ENCODE measurements around the gene LCLAT1. TPM values are rescaled to one million over a fixed set of nuclear protein-coding genes. Genes with fewer than 3 reads are reported as not detected.

The LCLAT1 gene
- total RNA-seq, 4 donors from 2014 or later: 0.88 to 116 (median 33.3) TPM

DNA sequence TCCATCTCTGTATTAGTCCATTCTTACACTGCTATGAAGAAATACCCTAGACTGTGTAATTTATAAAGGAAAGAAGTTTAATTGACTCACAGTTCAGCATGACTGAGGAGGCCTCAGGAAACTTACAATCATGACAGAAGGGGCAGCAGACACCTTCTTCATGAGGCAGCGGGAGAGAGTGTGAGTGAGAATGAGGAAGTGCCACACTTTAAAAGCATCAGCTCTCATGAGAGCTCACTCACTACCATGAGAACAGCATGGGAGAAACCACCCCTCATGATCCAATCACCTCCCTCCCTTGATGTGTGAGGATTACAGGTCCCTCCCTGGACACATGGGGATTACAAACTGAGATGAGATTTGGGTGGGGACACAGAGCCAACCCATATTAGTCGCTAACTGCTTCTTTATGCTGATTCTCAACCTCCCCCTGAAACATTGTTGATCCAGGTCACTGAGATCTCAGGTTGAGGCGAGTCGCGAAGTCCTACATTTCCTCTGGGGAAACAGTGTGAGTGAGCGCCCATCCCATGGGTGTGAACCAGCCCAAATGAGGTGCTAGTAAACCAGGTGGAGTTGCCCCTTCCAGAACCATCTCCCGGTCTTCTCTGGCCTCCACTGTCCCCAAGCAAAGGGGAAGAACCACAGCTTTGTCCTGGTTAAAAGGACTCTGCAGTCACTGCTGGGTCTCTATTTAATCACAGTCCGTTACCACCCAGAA, 236.3 kb downstream of the LCLAT1 start:
- Histone ChIP-seq H3K27ac (no peak overlapping the region), H3K4me1 (no peaks in the 10 kb centered on the region), H3K4me3 (no peak overlapping the region), H3K9me3 (no peaks in the 10 kb centered on the region), H3K36me3 (no peaks in the 10 kb centered on the region), H3K27me3 (no peaks in the 10 kb centered on the region)
- TF ChIP-seq, protein P1, sequence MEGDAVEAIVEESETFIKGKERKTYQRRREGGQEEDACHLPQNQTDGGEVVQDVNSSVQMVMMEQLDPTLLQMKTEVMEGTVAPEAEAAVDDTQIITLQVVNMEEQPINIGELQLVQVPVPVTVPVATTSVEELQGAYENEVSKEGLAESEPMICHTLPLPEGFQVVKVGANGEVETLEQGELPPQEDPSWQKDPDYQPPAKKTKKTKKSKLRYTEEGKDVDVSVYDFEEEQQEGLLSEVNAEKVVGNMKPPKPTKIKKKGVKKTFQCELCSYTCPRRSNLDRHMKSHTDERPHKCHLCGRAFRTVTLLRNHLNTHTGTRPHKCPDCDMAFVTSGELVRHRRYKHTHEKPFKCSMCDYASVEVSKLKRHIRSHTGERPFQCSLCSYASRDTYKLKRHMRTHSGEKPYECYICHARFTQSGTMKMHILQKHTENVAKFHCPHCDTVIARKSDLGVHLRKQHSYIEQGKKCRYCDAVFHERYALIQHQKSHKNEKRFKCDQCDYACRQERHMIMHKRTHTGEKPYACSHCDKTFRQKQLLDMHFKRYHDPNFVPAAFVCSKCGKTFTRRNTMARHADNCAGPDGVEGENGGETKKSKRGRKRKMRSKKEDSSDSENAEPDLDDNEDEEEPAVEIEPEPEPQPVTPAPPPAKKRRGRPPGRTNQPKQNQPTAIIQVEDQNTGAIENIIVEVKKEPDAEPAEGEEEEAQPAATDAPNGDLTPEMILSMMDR (IDR thresholded peaks at IDR 0.05): no peak
- TF ChIP-seq POLR2A (IDR thresholded peaks at IDR 0.05): no peak
- no peak for DNase-seq
- intact Hi-C loops (cut with DNase I; ENCODE audit: low total_unique reads): no loop called here

DNA sequence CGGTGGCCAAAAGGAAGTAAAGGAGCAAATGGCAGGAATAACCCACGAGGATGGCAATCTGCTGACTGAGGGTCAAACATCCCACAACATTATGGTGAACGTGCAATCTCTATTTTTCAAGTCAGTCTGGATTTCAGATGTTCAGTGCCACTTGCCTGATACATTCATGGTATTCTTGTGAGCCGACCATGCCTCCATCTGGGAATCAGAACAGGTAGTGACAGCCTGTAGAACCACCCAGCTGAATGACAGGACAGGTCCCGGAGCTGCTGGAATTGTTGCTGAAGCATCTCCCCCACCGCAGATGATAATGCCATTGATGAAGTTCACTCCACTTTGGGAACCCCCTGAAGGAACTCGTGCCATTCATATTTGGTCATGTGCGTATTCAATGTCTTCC, 237.0 kb downstream of the LCLAT1 start:
- DNase-seq: no peak
- peaks cover 0 to 2% of the 10 kb centered on the region in 2 donors for H3K4me1 ChIP-seq
- no peaks in the 10 kb centered on the region for H3K27me3 ChIP-seq
- no peaks in the 10 kb centered on the region for H3K9me3 ChIP-seq
- no peaks in the 10 kb centered on the region for H3K36me3 ChIP-seq
- no peak overlapping the region for H3K4me3 ChIP-seq
- intact Hi-C loops (cut with DNase I; ENCODE audit: low total_unique reads): no loop called here
- H3K27ac ChIP-seq: no peak overlapping the region
- TF ChIP-seq, protein P1 (IDR thresholded peaks at IDR 0.05): no peak
- TF ChIP-seq POLR2A (IDR thresholded peaks at IDR 0.05): no peak

DNA sequence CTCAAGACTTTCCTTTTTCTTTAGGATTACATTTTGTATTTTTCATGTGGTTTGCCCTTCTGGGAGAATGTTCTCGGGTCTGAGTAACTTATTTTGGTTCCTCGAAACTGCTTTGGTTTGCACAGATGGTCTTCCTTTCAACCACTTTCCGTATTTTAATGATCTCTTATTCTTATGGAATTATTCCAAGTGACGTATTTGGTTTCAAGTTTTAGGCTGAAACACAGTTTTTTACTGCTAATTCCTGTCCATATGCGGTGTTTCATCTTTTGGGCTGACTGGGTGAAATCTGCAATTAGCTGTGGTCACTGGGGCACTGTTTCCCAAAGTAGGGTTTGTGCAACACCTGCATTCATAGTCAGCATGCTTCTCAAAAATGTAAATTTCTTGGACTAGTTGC, 237.5 kb downstream of the LCLAT1 start:
- no peak overlapping the region for H3K27ac ChIP-seq
- DNase-seq: no peak
- intact Hi-C loops (cut with DNase I; ENCODE audit: low total_unique reads): no loop called here
- no peak overlapping the region for H3K4me3 ChIP-seq
- no peak for TF ChIP-seq POLR2A (IDR thresholded peaks at IDR 0.05)
- TF ChIP-seq, protein P1 (IDR thresholded peaks at IDR 0.05): no peak
- no peaks in the 10 kb centered on the region for H3K9me3 ChIP-seq
- H3K4me1 ChIP-seq: peaks cover 0 to 7% of the 10 kb centered on the region in 2 donors
- no peaks in the 10 kb centered on the region for H3K27me3 ChIP-seq
- no peaks in the 10 kb centered on the region for H3K36me3 ChIP-seq

DNA sequence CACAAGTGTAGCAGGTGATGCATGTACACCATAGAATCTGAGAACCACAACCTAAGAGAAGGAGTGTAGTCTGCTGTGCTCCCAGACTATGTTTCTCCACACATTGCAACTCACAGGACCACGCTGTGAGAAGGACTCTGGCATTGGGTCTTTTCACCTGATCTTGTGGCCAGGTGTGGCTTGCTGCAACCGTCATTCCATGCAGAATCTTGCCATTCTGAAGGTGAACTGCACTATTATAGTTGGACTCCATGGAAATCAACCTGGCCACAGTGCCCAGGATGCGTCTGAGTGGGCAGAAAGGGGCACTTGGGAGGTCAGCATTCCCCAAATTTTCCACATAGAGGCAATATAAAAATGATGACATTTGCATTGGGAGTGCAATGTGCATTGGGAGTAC, 237.9 kb downstream of the LCLAT1 start:
- H3K27me3 ChIP-seq: no peaks in the 10 kb centered on the region
- peaks cover 0 to 11% of the 10 kb centered on the region in 2 donors for H3K4me1 ChIP-seq
- no peaks in the 10 kb centered on the region for H3K9me3 ChIP-seq
- intact Hi-C loops (cut with DNase I; ENCODE audit: low total_unique reads): no loop called here
- no peak overlapping the region for H3K27ac ChIP-seq
- TF ChIP-seq, protein P1 (IDR thresholded peaks at IDR 0.05): no peak
- no peak for TF ChIP-seq POLR2A (IDR thresholded peaks at IDR 0.05)
- H3K36me3 ChIP-seq: no peaks in the 10 kb centered on the region
- no peak overlapping the region for H3K4me3 ChIP-seq
- no peak for DNase-seq

DNA sequence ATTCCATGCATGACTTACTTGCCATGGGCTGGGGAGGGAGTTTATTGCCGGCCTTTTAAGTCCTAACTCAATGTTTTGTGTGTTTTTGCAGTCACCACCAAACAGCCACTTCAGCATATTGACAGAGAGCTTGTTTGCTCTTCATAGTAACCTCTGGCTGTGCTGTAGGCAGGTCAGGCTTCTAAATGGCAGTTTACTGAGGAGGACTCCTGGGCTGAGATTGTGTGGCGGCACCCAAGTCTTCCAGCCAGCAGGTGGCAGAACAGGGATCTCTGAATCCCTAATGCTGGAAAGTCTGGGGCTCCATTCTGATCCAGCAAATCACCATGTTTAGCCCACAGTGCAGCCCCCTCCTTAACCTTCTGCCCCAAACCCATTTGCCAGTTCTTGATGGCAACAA, 239.0 kb downstream of the LCLAT1 start:
- no peak overlapping the region for H3K27ac ChIP-seq
- DNase-seq: no peak
- H3K4me1 ChIP-seq: peaks cover 5 to 11% of the 10 kb centered on the region in 2 donors
- H3K27me3 ChIP-seq: no peaks in the 10 kb centered on the region
- H3K36me3 ChIP-seq: no peaks in the 10 kb centered on the region
- H3K4me3 ChIP-seq: no peak overlapping the region
- no peaks in the 10 kb centered on the region for H3K9me3 ChIP-seq
- intact Hi-C loops (cut with DNase I; ENCODE audit: low total_unique reads): no loop called here
- TF ChIP-seq, protein P1 (IDR thresholded peaks at IDR 0.05): peak in 1 of 4 experiments; percentile 7
- TF ChIP-seq POLR2A (IDR thresholded peaks at IDR 0.05): no peak

Data from uterus (tissue), 4 donors.